Measurements from ENCODE around the gene NPY1R. TPM values are rescaled to one million over a fixed set of nuclear protein-coding genes. Genes with fewer than 3 reads are reported as not detected.

NPY1R gene
- total RNA-seq, 1 experiment from 2014 or later, result 0.41 TPM

- TF ChIP-seq, protein P1, sequence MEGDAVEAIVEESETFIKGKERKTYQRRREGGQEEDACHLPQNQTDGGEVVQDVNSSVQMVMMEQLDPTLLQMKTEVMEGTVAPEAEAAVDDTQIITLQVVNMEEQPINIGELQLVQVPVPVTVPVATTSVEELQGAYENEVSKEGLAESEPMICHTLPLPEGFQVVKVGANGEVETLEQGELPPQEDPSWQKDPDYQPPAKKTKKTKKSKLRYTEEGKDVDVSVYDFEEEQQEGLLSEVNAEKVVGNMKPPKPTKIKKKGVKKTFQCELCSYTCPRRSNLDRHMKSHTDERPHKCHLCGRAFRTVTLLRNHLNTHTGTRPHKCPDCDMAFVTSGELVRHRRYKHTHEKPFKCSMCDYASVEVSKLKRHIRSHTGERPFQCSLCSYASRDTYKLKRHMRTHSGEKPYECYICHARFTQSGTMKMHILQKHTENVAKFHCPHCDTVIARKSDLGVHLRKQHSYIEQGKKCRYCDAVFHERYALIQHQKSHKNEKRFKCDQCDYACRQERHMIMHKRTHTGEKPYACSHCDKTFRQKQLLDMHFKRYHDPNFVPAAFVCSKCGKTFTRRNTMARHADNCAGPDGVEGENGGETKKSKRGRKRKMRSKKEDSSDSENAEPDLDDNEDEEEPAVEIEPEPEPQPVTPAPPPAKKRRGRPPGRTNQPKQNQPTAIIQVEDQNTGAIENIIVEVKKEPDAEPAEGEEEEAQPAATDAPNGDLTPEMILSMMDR (conservative IDR thresholded peaks at IDR 0.05), result no peak
- TF ChIP-seq EZH2 (IDR thresholded peaks at IDR 0.05; ENCODE audit: low read depth), result no peak
- Histone ChIP-seq H3K9me3 (ENCODE audit: insufficient read depth, low read depth) (no peaks in the 10 kb centered on the region), H3K36me3 (ENCODE audit: low read depth) (no peaks in the 10 kb centered on the region), H3K4me2 (no peak overlapping the region), H3K4me1 (replicated peaks; ENCODE audit: insufficient read depth) (0 out of 2 replicates have a peak, but pooled peaks cover 4% of the 10 kb centered on the region), H2AFZ (no peak overlapping the region), H3K9me2 (ENCODE audit: insufficient read depth) (no peaks in the 10 kb centered on the region), H3K4me3 (no peak overlapping the region), H3F3A (ENCODE audit: insufficient read depth, low read depth) (no peaks in the 10 kb centered on the region), H4K20me1 (ENCODE audit: insufficient read depth) (no peaks in the 10 kb centered on the region), H3K27ac (no peak overlapping the region), H3K27me3 (ENCODE audit: insufficient read depth, low read depth) (no peaks in the 10 kb centered on the region), H3K79me2 (ENCODE audit: low read depth) (no peaks in the 10 kb centered on the region)
- ChIA-PET CTCF (no interaction called here), POLR2A (ENCODE audit: unreplicated experiment) (interaction anchor here (0.6 kb wide), 1 partner anchor 648 kb away, joined by 3 read pairs; no protein-coding TSS in a partner anchor)
- DNase-seq, result no peak
- no TSS peak for BruUV-seq (replicated peaks)
- intact Hi-C loops (cut with micrococcal nuclease; ENCODE audit: unreplicated experiment), result loop anchor here (5.0 kb wide), 1 partner anchor 684 kb away; no protein-coding TSS in a partner anchor
Observed at GRCh38 chr4:163330916-163331628, 1.3 kb downstream of the NPY1R start.

- Histone ChIP-seq H3K27me3 (ENCODE audit: insufficient read depth, low read depth) (no peaks in the 10 kb centered on the region), H3K79me2 (ENCODE audit: low read depth) (no peaks in the 10 kb centered on the region), H3K4me2 (no peak overlapping the region), H3K9me3 (ENCODE audit: insufficient read depth, low read depth) (no peaks in the 10 kb centered on the region), H3K9me2 (ENCODE audit: insufficient read depth) (no peaks in the 10 kb centered on the region), H3K36me3 (ENCODE audit: low read depth) (no peaks in the 10 kb centered on the region), H3K4me3 (no peak overlapping the region), H3K4me1 (replicated peaks; ENCODE audit: insufficient read depth) (no peaks in the 10 kb centered on the region), H3K27ac (no peak overlapping the region), H4K20me1 (ENCODE audit: insufficient read depth) (no peaks in the 10 kb centered on the region), H3F3A (ENCODE audit: insufficient read depth, low read depth) (no peaks in the 10 kb centered on the region), H2AFZ (no peak overlapping the region)
- BruUV-seq (replicated peaks), result no TSS peak
- DNase-seq, result no peak
- intact Hi-C loops (cut with micrococcal nuclease; ENCODE audit: unreplicated experiment), result no loop called here
- POLR2A ChIA-PET (ENCODE audit: unreplicated experiment), result no interaction called here
- CTCF ChIA-PET, result no interaction called here
- no peak for TF ChIP-seq EZH2 (IDR thresholded peaks at IDR 0.05; ENCODE audit: low read depth)
- TF ChIP-seq, protein P1 (conservative IDR thresholded peaks at IDR 0.05), result no peak
Observed at GRCh38 chr4:163317110-163317509, 15.3 kb downstream of the NPY1R start.

- no peaks in the 10 kb centered on the region for H3K79me2 ChIP-seq (ENCODE audit: low read depth)
- H3K27ac ChIP-seq, result no peak overlapping the region
- no peak overlapping the region for H3K4me3 ChIP-seq
- H2AFZ ChIP-seq, result no peak overlapping the region
- CTCF ChIA-PET, result no interaction called here
- no peaks in the 10 kb centered on the region for H3K9me3 ChIP-seq (ENCODE audit: insufficient read depth, low read depth)
- H3K4me2 ChIP-seq, result no peak overlapping the region
- no TSS peak for BruUV-seq (replicated peaks)
- intact Hi-C loops (cut with micrococcal nuclease; ENCODE audit: unreplicated experiment), result no loop called here
- H4K20me1 ChIP-seq (ENCODE audit: insufficient read depth), result no peaks in the 10 kb centered on the region
- POLR2A ChIA-PET (ENCODE audit: unreplicated experiment), result no interaction called here
- H3K4me1 ChIP-seq (replicated peaks; ENCODE audit: insufficient read depth), result no peaks in the 10 kb centered on the region
- no peaks in the 10 kb centered on the region for H3K27me3 ChIP-seq (ENCODE audit: insufficient read depth, low read depth)
- no peak for DNase-seq
- H3K36me3 ChIP-seq (ENCODE audit: low read depth), result no peaks in the 10 kb centered on the region
- TF ChIP-seq, protein P1 (conservative IDR thresholded peaks at IDR 0.05), result no peak
- no peak for TF ChIP-seq EZH2 (IDR thresholded peaks at IDR 0.05; ENCODE audit: low read depth)
- no peaks in the 10 kb centered on the region for H3K9me2 ChIP-seq (ENCODE audit: insufficient read depth)
- H3F3A ChIP-seq (ENCODE audit: insufficient read depth, low read depth), result no peaks in the 10 kb centered on the region
Observed at GRCh38 chr4:163309466-163309865, 22.9 kb downstream of the NPY1R start.
